HG02938 (cell line): Measurements from ENCODE around the gene TMEM242.
"Not testable (repeated sequence)": the region's sequence is repeated elsewhere in the genome, so short reads cannot be mapped to it uniquely, and the experiment has no call there.

Experiments used
- ATAC-seq: cut with Tn5 transposase; IDR thresholded peaks from one replicate; pipeline ENCODE4 v1.9.1; 2021; ENCODE audit warnings: mild to moderate bottlenecking, moderate library complexity; ENCODE audit not compliant: unreplicated experiment

TMEM242 gene

GRCh38 chr6:157323255-157323965 is at the start of gene TMEM242:
Gene TMEM242, minus strand, starts transcription at chr6:157323519. Its CDS starts 20 bp downstream, at chr6:157323499.
- peak; percentile 84 for ATAC-seq

DNA sequence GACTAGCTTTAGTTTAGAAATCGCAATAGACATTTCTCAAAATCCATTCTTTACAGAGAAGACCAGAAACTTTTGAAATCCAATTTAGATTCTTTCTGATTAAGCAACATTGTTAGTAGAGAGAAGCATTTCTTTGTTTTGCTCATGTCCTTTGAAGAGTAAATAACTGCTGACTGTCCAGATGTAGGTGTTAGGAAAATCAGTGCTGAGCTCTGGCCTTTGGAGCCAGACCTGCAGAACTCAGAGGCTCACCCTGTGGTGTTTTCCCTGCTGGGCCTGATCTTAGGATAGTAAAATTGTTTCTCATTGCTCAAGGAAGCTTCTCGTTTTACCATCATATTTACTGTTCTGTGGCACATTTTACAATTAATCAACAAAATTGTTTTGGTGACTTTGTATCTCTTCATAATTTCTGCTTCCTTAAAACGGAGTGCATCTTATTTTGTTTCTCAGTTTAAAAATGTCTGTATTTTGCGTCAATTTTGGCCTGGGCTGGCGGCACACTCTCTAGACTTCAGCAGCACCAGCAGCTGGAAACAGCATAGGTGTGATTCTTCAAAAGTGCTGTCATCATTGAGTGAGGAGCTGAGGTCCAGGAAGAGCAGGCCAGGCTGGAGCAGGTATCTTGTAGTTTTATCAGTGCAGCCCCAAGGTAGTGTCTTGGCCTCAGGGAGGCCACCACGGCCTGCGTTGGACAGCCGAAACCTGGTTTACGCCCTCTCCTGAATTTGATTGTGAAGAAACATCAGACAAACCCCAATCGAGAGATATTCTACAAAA is 49.4 kb upstream of the TMEM242 start:
- no peak for ATAC-seq

GRCh38 chr6:157370755-157371154 is 47.4 kb upstream of the TMEM242 start:
- no peak for ATAC-seq

DNA sequence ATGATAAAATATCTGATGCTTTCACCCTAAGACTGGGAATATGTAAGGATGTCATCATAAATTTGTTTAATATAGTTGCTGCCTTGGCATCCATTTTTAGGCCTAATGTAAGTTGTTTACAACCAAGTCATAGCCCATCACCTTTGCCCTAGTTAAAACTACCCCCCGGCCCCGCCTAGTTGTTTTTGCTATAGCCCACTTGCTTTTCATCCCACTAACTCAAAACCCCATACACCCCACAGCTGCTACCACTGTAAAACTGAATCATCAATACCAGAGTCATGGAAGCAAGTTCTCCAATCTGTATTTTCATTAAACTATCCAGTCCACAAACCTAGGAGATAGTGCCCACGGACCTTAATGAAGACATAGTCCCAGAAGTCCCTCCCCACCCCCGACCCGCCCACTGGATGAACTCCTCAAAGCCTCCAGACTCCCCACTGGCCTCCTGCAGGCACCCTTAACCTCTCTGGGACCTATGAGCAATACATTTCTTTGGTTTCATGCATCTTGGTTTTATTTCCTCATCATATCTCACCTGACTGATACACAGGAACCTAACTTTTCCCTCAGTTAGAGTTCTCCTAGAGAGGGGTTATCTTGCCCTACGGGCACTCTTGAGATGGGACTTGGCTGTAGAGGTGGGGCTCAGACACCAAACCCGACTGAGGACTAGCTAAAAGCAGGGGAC is 45.2 kb upstream of the TMEM242 start:
- ATAC-seq: no peak

- no peak for ATAC-seq
Observed at GRCh38 chr6:157366648-157367047, 43.3 kb upstream of the TMEM242 start.

DNA sequence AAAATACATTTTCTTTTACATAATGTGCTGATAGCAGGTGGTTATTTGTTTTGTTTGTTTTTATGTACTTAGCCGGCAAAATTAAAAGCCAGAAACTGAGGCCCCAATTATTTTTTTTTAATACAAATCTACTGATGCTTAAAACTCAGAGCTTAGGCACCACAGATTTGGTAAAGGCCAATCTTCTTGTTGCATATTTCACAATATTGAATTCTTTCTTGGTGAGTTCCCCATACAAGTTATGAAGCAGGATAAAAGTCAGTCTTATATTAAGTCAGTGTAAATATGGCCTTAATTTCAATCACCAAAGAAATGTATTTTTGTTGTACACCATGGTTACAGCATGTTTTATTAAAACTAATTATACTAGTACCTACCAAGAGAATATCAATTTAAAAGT is 41.4 kb upstream of the TMEM242 start:
- ATAC-seq: no peak

DNA sequence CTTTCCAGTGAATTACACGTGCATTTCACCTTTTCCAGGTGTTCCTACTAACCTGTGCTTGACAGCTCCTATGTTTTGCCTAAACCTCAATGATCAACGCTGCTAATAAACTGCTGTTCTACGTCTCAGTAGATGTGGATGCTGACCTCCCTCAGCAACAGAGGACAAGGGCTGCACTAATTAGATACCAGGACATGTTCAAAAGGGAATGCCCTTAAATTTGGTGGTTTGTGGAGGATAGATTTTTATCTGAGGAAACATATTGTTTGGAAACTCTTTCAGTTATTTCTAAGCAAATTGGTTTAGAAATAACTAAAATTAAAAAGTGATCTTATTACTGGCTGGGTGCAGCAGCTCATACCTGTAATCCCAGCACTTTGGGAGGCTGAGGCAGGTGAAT is 38.6 kb upstream of the TMEM242 start:
- no peak for ATAC-seq

DNA sequence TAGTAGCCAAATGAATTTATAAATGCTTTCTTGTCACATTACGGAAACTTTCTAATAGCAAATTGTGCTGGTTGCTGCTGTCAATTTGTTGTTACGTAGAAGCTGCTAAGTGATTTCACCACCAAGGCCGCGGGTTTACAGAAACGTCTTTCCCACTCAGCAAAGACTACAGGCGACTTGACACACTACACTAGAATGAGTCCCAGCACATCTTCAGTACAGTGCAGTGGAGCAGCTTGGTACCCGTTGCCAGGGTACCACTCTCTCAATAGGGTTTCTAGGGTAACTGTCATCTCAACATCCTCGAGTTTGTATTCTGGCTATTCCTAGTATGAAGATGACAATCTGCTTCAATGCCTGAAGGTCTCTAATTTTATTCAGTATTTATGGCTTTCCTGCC is 35.0 kb upstream of the TMEM242 start:
- ATAC-seq: no peak

DNA sequence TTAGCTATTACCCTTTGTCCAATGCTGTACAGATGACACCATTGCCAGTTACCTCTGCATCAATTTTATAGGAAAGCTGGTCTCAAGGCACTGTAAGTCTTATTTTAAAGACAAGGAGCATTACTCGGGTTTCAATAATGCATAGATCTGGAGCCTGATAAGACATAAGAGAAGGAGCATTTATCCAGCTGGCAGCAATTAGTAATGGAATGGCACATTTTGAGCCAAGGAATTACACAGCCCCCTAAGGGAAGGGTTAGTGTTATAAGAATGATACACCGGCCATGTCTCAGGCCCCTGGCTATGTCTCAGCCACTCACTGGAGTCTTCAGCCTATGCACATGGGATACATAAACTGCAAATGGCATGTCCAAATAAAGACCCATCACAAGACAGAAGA is 23.1 kb upstream of the TMEM242 start:
- no peak for ATAC-seq

DNA sequence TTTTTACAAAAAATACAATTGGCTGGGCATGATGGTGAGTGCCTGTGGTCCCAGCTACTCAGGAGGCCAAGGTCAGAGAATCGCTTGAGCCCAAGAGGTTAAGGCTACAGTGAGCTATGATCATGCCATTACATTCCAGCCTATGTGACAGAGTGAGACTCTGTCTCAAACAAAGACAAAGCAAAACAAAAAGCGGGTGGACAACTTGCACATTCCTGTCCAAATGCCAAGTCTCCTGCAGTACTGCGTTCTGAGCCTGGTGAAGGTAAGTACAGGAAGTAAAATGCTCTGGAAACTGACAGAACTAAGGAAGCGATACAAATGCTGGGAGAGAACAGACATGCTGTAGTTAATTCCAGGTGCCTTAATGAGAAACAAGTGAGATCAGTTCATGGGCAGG is 20.4 kb upstream of the TMEM242 start:
- no peak for ATAC-seq

- ATAC-seq: no peak
Observed at GRCh38 chr6:157339432-157339831, 16.1 kb upstream of the TMEM242 start.

- ATAC-seq: no peak
Observed at GRCh38 chr6:157337751-157338150, 14.4 kb upstream of the TMEM242 start.

DNA sequence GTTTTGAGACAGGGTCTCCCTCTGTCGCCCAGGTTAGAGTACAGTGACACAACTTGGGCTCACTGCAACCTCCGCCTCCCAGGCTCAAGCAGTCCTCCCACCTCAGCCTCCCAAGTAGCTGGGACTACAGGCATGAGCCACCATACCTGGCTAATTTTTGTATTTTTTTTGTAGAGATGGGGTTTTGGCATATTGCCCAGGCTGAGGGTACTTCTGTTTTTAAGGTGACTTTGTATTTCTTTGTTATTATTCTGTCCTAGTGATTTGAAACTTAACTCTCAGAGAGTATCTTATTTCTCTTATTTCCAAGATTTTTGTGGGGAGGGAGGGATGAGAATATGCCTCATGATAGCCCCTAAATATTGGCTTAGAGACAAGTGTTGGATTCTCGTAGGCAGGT is 14.0 kb upstream of the TMEM242 start:
- not testable (repeated sequence) for ATAC-seq

DNA sequence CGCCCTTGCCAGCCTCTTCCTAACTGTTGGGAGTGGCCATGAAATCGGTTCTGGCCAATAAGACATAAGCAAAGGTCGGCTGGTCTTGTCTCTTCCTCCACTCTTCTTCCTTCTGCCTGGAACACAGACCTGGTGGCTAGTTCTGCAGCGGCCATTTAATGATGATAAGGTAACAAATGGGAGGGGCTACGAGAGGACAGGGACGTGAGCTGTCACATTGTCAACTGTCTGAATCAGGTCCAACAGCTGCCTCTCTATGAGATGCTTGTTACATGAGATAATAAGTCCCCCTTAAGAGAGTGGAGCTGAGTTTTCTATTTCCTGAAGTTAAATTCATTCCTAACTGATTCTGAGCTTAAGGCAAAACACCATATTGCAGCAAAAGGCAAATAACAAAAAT is 12.5 kb upstream of the TMEM242 start:
- ATAC-seq: no peak

- no peak for ATAC-seq
Observed at GRCh38 chr6:157333956-157334355, 10.6 kb upstream of the TMEM242 start.

GRCh38 chr6:157333537-157333936 is 10.2 kb upstream of the TMEM242 start:
- ATAC-seq: no peak

GRCh38 chr6:157332813-157333212 is 9.5 kb upstream of the TMEM242 start:
- no peak for ATAC-seq

DNA sequence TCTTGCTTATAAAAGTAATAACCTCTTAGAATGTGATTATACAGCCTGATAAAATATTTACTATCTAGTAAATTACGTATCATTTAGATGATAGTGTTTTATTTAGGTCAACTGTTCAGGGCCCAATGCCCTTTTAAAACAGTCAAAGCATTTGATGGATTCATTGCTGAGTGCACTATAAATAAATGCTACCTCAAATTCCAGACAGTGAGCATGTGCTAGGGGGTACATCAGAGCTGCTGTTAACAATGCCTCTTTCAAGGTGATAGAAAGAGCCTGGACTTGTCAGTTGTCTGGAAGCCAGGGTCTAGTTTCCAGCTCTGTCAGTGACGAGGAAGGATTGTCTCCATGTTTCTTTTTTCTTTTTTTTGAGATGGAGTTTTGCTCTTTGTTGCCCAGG is 7.5 kb upstream of the TMEM242 start:
- no peak for ATAC-seq

- ATAC-seq: no peak
Observed at GRCh38 chr6:157329829-157330228, 6.5 kb upstream of the TMEM242 start.

- ATAC-seq: no peak
Observed at GRCh38 chr6:157328108-157328692, 4.9 kb upstream of the TMEM242 start.

GRCh38 chr6:157326979-157327378 is 3.7 kb upstream of the TMEM242 start:
- ATAC-seq: peak; percentile 34
